Suprapubic skin (tissue), 4 donors: ENCODE measurements around the gene MYO5A.

ENCODE experiments used
- CTCF ChIP-seq, 2 donors: fragments of 200-600 bp in 1 of 2; fragments of 450-650 bp in 1 of 2; sonication (generic) in 1 of 2; IDR thresholded peaks; one replicate each; pipeline ENCODE4 v1.5.1; 2016 to 2019; ENCODE audit warnings: antibody characterized with exemption in 2 of 2, mild to moderate bottlenecking in 1 of 2, moderate library complexity in 1 of 2
- EP300 ChIP-seq: sonication (generic); formaldehyde crosslinking; IDR thresholded peaks from one replicate; pipeline ENCODE4 v1.6.1; 2017; ENCODE audit warnings: antibody characterized with exemption
- POLR2A ChIP-seq, 2 donors: fragments of 450-650 bp; IDR thresholded peaks; one replicate each; pipeline ENCODE4 v1.6.1; 2017; ENCODE audit warnings: antibody characterized with exemption in 2 of 2, mild to moderate bottlenecking in 2 of 2, moderate library complexity in 2 of 2
- POLR2AphosphoS5 ChIP-seq, 3 donors: sonication (generic); formaldehyde crosslinking; IDR thresholded peaks; one replicate each; pipeline ENCODE4 v1.6.1; 2017; ENCODE audit warnings: antibody characterized with exemption in 3 of 3

GRCh38 chr15:52324109-52324508, 204.6 kb downstream of the MYO5A start:
- TF ChIP-seq CTCF (IDR thresholded peaks at IDR 0.05) (no peak), POLR2A (IDR thresholded peaks at IDR 0.05) (no peak), EP300 (no peak), POLR2AphosphoS5 (IDR thresholded peaks at IDR 0.05) (no peak)
